Mucosa of descending colon (tissue), 3 donors: ENCODE data around the gene LRRC28. TPM values are rescaled to one million over a fixed set of nuclear protein-coding genes. Genes with fewer than 3 reads are reported as not detected.
A peak's percentile ranks its signal among the peaks of the same experiment; 100 is the strongest.

Source experiments
- ATAC-seq: fragments of 200-7000 bp; cut with Tn5 transposase; one replicate; pipeline ENCODE4 v1.9.1; 2020; ENCODE audit warnings: mild to moderate bottlenecking, moderate library complexity
- DNase-seq, 3 donors: peaks; one replicate each; pipeline ENCODE4 v3.0.0-alpha.2; 2020
- H3K36me3 ChIP-seq: fragments of 200-600 bp; one replicate; pipeline ENCODE4 v1.8.0; 2021; ENCODE audit warnings: low read depth, mild to moderate bottlenecking
- H3K4me1 ChIP-seq: fragments of 200-600 bp; one replicate; pipeline ENCODE4 v1.8.0; 2021; ENCODE audit warnings: low read depth, mild to moderate bottlenecking
- H3K4me3 ChIP-seq: fragments of 200-600 bp; one replicate; pipeline ENCODE4 v1.8.0; 2021; ENCODE audit warnings: mild to moderate bottlenecking
- H3K9me3 ChIP-seq: fragments of 200-600 bp; one replicate; pipeline ENCODE4 v1.8.0; 2021; ENCODE audit warnings: mild to moderate bottlenecking
- intact Hi-C, 2 donors: fragments of 100-400 bp; cut with DNase I in 1 of 2; cut with micrococcal nuclease in 1 of 2; formaldehyde crosslinking; loops; one replicate each; pipeline versions ENCODE4 v1.11.0 to v1.11.1; 2022; cut with DNase I, micrococcal nuclease
- total RNA-seq, 3 donors: library from RNA; stranded (reverse); fragmentation: NEBNext Ultra II Directional in 2 of 3; extraction: Animal tissue kit (Norgen Biotek cat#: 25700) in 2 of 3; gene quantifications; one replicate each; pipeline versions ENCODE4 v1.2.1 to v1.2.4, GENCODE V29; 2021 to 2023
- TF ChIP-seq, protein P1 (sequence below): fragments of 200-600 bp; IDR thresholded peaks from one replicate; pipeline ENCODE4 v1.8.0; 2022; ENCODE audit warnings: antibody characterized with exemption, mild to moderate bottlenecking
- donor health status: DM: no; HTN: no; CAD: no; lungs with moderate emphysema.
- donor health status: DM: no; HTN: no; CAD: no.
- donor health status: DM: no; HTN: yes; CAD: no.

Gene LRRC28
- total RNA-seq, 3 donors from 2014 or later: 26.0 to 41.6 (median 27.7) TPM

DNA sequence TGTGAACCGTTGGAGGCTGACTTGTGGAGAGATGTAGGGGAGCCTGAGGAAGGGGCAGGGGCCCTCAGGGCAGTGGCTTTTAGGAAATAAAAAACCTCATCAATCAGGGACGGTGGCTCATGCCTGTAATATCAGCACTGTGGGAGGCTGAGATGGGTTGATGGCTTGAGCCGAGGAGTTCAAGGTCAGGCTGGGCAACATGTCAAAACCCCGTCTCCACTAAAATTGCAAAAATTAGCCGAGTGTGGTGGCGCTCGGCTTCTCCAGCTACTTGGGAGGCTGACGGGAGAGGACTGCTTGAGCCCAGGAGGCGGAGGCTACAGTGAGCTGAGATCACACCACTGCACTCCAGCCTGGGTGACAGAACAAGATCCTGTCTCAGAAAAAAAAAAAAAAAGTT, 9.5 kb upstream of the LRRC28 start:
- ATAC-seq: no peak
- TF ChIP-seq, protein P1, sequence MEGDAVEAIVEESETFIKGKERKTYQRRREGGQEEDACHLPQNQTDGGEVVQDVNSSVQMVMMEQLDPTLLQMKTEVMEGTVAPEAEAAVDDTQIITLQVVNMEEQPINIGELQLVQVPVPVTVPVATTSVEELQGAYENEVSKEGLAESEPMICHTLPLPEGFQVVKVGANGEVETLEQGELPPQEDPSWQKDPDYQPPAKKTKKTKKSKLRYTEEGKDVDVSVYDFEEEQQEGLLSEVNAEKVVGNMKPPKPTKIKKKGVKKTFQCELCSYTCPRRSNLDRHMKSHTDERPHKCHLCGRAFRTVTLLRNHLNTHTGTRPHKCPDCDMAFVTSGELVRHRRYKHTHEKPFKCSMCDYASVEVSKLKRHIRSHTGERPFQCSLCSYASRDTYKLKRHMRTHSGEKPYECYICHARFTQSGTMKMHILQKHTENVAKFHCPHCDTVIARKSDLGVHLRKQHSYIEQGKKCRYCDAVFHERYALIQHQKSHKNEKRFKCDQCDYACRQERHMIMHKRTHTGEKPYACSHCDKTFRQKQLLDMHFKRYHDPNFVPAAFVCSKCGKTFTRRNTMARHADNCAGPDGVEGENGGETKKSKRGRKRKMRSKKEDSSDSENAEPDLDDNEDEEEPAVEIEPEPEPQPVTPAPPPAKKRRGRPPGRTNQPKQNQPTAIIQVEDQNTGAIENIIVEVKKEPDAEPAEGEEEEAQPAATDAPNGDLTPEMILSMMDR: no peak
- Histone ChIP-seq H3K4me1 (no peaks in the 10 kb centered on the region), H3K9me3 (no peaks in the 10 kb centered on the region), H3K4me3 (no peak overlapping the region), H3K36me3 (no peaks in the 10 kb centered on the region)
- intact Hi-C loops: no loop called here
- DNase-seq: no peak

DNA sequence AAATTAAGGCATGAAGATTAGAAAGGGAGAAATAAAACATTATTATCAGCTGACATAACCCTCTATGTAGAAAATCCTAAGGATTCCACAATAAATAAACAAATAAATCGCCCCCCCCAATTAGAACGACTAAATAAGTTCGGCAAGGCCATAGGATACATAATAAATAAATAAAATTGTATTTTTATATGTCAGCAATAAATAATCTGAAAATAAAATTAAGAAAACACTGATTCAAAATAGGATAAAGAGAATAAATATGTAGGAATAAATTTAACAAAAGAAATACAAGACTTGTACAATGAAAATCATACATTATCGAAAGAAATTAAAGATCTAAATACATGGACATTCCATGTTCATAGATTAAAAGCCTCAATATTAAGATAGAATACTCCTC, 7.0 kb upstream of the LRRC28 start:
- ATAC-seq (no peak), DNase-seq (no peak)
- Histone ChIP-seq H3K36me3 (no peaks in the 10 kb centered on the region), H3K4me3 (no peak overlapping the region), H3K9me3 (no peaks in the 10 kb centered on the region), H3K4me1 (no peaks in the 10 kb centered on the region)
- intact Hi-C loops: no loop called here
- TF ChIP-seq, protein P1: no peak

DNA sequence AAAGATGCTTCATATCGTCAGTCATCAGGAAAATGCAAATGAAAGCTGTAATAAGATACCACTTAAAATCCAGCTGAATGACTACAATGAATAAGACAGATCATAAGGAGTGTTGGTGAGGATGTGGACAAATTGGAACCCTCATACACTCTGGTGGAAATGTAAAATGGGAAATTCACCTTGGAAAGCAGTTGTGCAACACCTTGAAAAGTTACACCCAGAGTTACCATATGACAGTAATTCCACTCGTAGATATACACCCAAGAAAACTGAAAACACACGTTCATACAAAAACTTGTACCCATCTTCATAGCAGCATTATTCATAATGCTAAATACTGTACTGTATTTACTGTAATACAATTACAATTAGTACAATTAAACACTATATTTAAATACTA, 4.2 kb upstream of the LRRC28 start:
- DNase-seq (no peak), ATAC-seq (no peak)
- H3K4me1 ChIP-seq: peaks cover 8% of the 10 kb centered on the region
- intact Hi-C loops: no loop called here
- H3K9me3 ChIP-seq: no peaks in the 10 kb centered on the region
- H3K36me3 ChIP-seq: no peaks in the 10 kb centered on the region
- TF ChIP-seq, protein P1: no peak
- H3K4me3 ChIP-seq: no peak overlapping the region

DNA sequence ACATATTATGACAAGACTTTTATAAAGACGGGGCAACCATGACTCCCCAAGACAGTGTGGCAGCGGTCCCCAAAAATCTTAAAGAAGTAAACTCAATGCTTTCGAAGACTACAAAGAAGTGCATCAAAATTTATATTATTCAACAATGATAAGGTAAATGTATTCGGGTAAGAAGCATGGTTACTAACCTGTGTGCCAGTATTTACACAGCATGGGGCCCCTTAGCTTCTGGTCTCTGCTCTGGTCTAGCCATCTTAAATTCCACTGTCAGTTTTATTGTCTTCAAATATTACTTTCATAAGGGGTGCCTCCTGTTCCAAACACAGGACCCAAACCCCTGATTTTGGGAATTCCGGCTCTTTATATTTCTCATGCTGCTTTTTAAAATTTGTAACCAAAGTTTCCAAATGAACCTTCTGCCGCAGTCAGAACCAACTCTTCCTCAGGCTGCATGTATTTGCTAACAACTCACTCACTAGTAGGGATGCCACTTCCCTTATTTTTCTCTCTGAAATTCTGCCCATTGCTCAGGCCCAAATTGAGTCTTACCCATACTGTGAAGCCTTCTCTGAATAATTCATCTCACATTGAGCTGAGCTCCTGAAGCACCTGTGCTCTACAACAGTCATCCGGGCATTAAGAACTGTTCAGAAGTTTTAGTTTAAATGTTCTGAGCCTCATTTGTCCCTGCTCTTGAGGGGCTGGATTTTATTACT, 3.1 kb upstream of the LRRC28 start:
- DNase-seq: no peak
- intact Hi-C loops: no loop called here
- peaks cover 8% of the 10 kb centered on the region for H3K4me1 ChIP-seq

DNA sequence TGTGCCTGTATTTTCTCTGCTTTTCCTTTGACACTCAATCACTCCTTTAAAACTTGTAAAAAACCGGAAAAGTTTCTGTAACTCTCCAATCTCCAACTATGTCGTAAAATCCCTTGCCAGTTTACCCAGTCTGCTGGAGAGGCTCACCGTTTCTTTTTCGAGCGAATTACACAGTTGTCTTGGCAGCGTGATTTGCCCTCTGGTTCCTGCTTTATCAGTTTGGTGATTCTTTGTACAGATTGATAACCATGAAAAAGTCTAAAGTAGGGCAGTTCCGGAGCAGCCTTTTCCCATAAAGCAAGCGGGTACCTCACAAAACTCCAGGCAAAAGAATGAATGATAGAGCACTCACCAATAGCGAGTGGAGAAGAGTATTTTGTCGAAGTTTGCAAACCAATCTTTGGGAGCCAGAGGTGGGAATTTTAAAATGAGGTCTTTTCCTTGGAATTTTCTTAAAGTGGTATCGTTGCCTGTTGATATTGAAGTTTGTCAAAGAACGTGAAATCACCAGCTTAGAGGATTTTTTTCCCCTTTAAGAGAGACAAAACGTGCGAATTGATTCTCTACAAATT, 1.9 kb upstream of the LRRC28 start, which contains the start of gene TTC23:
Gene TTC23 (minus strand): TSS at position 312 of the 572 bp plus-strand sequence. CDS start 20,869 bp downstream, outside the sequence.
- peak; percentile 49 for ATAC-seq
- intact Hi-C loops: no loop called here

More for the DNA sequence above, 3.1 kb upstream of the LRRC28 start:
- TF ChIP-seq, protein P1: no peak
- Histone ChIP-seq H3K36me3 (no peaks in the 10 kb centered on the region), H3K9me3 (no peaks in the 10 kb centered on the region), H3K4me3 (no peak overlapping the region)
- no peak for ATAC-seq

More for the DNA sequence above, 1.9 kb upstream of the LRRC28 start, which contains the start of gene TTC23:
- H3K4me1 ChIP-seq: peaks cover 8% of the 10 kb centered on the region
- TF ChIP-seq, protein P1: no peak
- peak within 1 kb of the TSS; percentile 22 for H3K4me3 ChIP-seq
- no peaks in the 10 kb centered on the region for H3K36me3 ChIP-seq
- H3K9me3 ChIP-seq: no peaks in the 10 kb centered on the region
- DNase-seq: peak in 1 of 3 donors; percentile 59
